ENCODE measurements around the gene FGFBP2.

FGFBP2 gene

DNA sequence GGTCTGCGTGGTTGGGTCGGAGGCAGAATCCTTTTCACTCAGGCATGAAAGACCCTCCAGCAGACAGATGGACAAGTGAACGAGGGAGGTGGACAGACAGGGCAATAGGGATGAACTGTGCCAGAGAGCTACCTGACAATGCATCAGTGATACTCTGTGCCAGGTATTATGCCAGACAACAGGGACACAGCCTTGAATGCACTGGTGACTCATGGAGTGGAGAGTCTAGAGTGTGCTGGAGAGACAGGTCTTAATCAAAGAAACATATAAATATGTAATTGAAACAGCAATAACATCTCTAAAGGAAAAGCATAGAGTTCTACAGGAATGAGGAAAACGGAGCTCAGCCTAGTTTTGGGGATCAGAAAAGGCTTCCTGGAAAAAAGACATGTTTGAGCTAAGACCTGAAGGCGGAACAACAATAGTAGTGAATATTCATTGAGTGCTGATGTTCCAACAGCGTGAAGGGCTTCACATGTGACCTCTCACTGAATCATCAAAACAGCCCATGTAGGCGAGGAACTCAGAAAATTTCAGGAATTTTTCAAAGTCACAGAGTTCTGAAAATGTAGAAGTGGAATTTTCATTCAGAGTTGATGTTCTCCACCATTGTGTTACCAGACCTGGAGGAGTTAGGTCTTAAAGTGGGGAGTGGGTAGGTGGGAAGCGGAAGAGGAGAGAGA, 20.0 kb upstream of the FGFBP2 start:
- Histone ChIP-seq H3K36me3 (ENCODE audit: control insufficient read depth in 2 of 2, insufficient read depth in 1 of 2, low read length in 2 of 2) (no peaks in the 10 kb centered on the region), H3K4me1 (ENCODE audit: control insufficient read depth, insufficient read depth, low read length) (no peaks in the 10 kb centered on the region)

DNA sequence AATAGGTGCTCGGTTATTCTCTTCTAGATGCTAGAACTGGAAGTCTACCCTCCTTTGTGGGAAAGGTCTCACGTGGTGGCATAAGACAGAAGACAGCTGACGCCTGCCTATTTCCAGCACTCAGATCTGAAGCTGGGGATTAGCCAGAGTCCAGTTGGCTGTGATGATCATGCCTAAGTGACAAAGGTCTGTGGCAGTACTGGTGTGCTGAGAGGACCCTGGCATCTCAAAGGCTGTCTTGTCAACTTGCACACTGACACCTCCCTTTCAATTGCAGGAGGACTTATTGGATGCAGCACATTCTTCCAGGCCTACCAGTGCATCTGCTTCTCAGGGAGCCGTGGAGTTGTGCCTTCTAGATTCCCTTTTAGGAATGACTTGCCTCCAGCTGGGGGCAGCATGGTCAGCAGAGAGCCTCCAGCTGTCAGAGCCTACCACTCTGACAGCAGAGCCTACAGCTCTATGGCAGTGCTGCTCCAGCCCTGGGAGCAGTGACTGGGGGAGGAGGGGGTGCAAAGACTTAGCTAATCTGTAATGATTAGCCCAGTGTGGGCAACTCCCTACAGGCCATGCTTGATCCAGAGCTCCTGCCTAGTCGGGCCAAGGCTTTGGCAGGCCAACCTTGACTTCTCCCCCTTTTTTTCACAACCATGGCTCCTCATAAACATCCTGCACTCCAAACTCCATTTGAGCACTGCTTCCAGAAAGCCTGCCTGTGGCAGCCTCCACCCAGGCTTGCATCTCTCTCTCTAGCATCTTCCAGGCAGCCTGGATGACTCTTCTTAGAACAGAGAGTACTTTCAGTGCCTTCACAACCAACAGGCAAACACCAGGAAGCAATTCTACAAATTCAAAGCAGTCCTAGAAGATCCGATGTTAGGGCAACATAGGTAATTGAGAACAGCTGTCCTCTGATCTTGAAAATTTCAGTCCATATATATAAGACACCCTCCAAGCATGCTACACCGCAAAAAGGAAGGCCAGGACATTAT, 13.8 kb upstream of the FGFBP2 start:
- H3K9me3 ChIP-seq (ENCODE audit: control insufficient read depth, insufficient read depth, low read depth, low read length): no peaks in the 10 kb centered on the region
- no peak overlapping the region for H3K27ac ChIP-seq (ENCODE audit: extremely low read depth, low read depth, low read length)
- no peak for TF ChIP-seq ZNF292 (tag by site-specific recombination; IDR thresholded peaks at IDR 0.05; ENCODE audit: borderline replicate concordance, low read depth)
- TF ChIP-seq ZNF354C (tag by site-specific recombination; IDR thresholded peaks at IDR 0.05; ENCODE audit: borderline replicate concordance, low read depth): no peak
- no peak for TF ChIP-seq ZNF248 (tag by site-specific recombination; IDR thresholded peaks at IDR 0.05)
- no peak for TF ChIP-seq SETDB1 (IDR thresholded peaks at IDR 0.05; ENCODE audit: insufficient read length, low read length)
- TF ChIP-seq, protein P1, sequence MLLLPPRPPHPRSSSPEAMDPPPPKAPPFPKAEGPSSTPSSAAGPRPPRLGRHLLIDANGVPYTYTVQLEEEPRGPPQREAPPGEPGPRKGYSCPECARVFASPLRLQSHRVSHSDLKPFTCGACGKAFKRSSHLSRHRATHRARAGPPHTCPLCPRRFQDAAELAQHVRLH (tag by site-specific recombination; IDR thresholded peaks at IDR 0.05): no peak
- no peak for TF ChIP-seq ZNF560 (tag by site-specific recombination; IDR thresholded peaks at IDR 0.05; ENCODE audit: borderline replicate concordance)
- TF ChIP-seq ZNF426 (tag by site-specific recombination; IDR thresholded peaks at IDR 0.05): no peak
- TF ChIP-seq ZEB2 (tag by site-specific recombination; IDR thresholded peaks at IDR 0.05): no peak
- TF ChIP-seq ZNF777 (tag by site-specific recombination; IDR thresholded peaks at IDR 0.05; ENCODE audit: borderline replicate concordance): no peak
- no peak for TF ChIP-seq ZNF747 (tag by site-specific recombination; IDR thresholded peaks at IDR 0.05)
- TF ChIP-seq ZNF10 (tag by site-specific recombination; IDR thresholded peaks at IDR 0.05): no peak
- no peak for TF ChIP-seq ZNF549 (tag by site-specific recombination; IDR thresholded peaks at IDR 0.05)
- no peak for TF ChIP-seq ZBTB17 (tag by site-specific recombination; IDR thresholded peaks at IDR 0.05)
- TF ChIP-seq ZSCAN30 (tag by site-specific recombination; IDR thresholded peaks at IDR 0.05): no peak
- H3K4me3 ChIP-seq (ENCODE audit: low read depth, low read length): no peak overlapping the region
- H3K36me3 ChIP-seq (ENCODE audit: control insufficient read depth in 2 of 2, insufficient read depth in 1 of 2, low read length in 2 of 2): no peaks in the 10 kb centered on the region
- no peaks in the 10 kb centered on the region for H3K4me1 ChIP-seq (ENCODE audit: control insufficient read depth, insufficient read depth, low read length)
- ChIA-PET CTCF (interaction anchor here (1.1 kb wide), 1 partner anchor 171 kb away, joined by 3 read pairs; no protein-coding TSS in a partner anchor), POLR2A (no interaction called here)

More for the DNA sequence above, 20.0 kb upstream of the FGFBP2 start:
- Histone ChIP-seq H3K27ac (ENCODE audit: extremely low read depth, low read depth, low read length) (no peak overlapping the region), H3K4me3 (ENCODE audit: low read depth, low read length) (no peak overlapping the region), H3K9me3 (ENCODE audit: control insufficient read depth, insufficient read depth, low read depth, low read length) (no peaks in the 10 kb centered on the region)
- CTCF ChIA-PET: interaction anchor here (0.7 to 1.0 kb wide), 2 partner anchors 18 to 177 kb away, joined by 3 read pairs; no protein-coding TSS in a partner anchor
- POLR2A ChIA-PET: no interaction called here
- TF ChIP-seq, protein P2, sequence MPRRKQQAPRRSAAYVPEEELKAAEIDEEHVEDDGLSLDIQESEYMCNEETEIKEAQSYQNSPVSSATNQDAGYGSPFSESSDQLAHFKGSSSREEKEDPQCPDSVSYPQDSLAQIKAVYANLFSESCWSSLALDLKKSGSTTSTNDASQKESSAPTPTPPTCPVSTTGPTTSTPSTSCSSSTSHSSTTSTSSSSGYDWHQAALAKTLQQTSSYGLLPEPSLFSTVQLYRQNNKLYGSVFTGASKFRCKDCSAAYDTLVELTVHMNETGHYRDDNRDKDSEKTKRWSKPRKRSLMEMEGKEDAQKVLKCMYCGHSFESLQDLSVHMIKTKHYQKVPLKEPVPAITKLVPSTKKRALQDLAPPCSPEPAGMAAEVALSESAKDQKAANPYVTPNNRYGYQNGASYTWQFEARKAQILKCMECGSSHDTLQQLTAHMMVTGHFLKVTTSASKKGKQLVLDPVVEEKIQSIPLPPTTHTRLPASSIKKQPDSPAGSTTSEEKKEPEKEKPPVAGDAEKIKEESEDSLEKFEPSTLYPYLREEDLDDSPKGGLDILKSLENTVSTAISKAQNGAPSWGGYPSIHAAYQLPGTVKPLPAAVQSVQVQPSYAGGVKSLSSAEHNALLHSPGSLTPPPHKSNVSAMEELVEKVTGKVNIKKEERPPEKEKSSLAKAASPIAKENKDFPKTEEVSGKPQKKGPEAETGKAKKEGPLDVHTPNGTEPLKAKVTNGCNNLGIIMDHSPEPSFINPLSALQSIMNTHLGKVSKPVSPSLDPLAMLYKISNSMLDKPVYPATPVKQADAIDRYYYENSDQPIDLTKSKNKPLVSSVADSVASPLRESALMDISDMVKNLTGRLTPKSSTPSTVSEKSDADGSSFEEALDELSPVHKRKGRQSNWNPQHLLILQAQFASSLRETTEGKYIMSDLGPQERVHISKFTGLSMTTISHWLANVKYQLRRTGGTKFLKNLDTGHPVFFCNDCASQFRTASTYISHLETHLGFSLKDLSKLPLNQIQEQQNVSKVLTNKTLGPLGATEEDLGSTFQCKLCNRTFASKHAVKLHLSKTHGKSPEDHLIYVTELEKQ (tag by site-specific recombination; IDR thresholded peaks at IDR 0.05; ENCODE audit: borderline replicate concordance): no peak
- TF ChIP-seq ZNF311 (tag by site-specific recombination; IDR thresholded peaks at IDR 0.05; ENCODE audit: borderline replicate concordance) (no peak), SCRT1 (tag by site-specific recombination; IDR thresholded peaks at IDR 0.05; ENCODE audit: borderline replicate concordance) (no peak), KLF1 (tag by site-specific recombination; IDR thresholded peaks at IDR 0.05) (no peak), ZNF404 (tag by site-specific recombination; IDR thresholded peaks at IDR 0.05) (no peak), ZNF544 (tag by site-specific recombination; IDR thresholded peaks at IDR 0.05) (no peak), ZNF785 (tag by site-specific recombination; IDR thresholded peaks at IDR 0.05) (no peak), HOXC10 (CRISPR knock-in tag; IDR thresholded peaks at IDR 0.05) (no peak), KLF7 (tag by site-specific recombination; IDR thresholded peaks at IDR 0.05; ENCODE audit: borderline replicate concordance) (no peak)
- TF ChIP-seq, protein P3, sequence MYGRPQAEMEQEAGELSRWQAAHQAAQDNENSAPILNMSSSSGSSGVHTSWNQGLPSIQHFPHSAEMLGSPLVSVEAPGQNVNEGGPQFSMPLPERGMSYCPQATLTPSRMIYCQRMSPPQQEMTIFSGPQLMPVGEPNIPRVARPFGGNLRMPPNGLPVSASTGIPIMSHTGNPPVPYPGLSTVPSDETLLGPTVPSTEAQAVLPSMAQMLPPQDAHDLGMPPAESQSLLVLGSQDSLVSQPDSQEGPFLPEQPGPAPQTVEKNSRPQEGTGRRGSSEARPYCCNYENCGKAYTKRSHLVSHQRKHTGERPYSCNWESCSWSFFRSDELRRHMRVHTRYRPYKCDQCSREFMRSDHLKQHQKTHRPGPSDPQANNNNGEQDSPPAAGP (tag by site-specific recombination; IDR thresholded peaks at IDR 0.05): no peak
- TF ChIP-seq, protein P4, sequence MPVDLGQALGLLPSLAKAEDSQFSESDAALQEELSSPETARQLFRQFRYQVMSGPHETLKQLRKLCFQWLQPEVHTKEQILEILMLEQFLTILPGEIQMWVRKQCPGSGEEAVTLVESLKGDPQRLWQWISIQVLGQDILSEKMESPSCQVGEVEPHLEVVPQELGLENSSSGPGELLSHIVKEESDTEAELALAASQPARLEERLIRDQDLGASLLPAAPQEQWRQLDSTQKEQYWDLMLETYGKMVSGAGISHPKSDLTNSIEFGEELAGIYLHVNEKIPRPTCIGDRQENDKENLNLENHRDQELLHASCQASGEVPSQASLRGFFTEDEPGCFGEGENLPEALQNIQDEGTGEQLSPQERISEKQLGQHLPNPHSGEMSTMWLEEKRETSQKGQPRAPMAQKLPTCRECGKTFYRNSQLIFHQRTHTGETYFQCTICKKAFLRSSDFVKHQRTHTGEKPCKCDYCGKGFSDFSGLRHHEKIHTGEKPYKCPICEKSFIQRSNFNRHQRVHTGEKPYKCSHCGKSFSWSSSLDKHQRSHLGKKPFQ (tag by site-specific recombination; IDR thresholded peaks at IDR 0.05): no peak
